GM18520 (cell line): ENCODE measurements around the gene ZNF556.

ENCODE experiments used
- ATAC-seq: cut with Tn5 transposase; IDR thresholded peaks from one replicate; pipeline ENCODE4 v1.9.1; 2021; ENCODE audit not compliant: unreplicated experiment

ZNF556 gene

DNA sequence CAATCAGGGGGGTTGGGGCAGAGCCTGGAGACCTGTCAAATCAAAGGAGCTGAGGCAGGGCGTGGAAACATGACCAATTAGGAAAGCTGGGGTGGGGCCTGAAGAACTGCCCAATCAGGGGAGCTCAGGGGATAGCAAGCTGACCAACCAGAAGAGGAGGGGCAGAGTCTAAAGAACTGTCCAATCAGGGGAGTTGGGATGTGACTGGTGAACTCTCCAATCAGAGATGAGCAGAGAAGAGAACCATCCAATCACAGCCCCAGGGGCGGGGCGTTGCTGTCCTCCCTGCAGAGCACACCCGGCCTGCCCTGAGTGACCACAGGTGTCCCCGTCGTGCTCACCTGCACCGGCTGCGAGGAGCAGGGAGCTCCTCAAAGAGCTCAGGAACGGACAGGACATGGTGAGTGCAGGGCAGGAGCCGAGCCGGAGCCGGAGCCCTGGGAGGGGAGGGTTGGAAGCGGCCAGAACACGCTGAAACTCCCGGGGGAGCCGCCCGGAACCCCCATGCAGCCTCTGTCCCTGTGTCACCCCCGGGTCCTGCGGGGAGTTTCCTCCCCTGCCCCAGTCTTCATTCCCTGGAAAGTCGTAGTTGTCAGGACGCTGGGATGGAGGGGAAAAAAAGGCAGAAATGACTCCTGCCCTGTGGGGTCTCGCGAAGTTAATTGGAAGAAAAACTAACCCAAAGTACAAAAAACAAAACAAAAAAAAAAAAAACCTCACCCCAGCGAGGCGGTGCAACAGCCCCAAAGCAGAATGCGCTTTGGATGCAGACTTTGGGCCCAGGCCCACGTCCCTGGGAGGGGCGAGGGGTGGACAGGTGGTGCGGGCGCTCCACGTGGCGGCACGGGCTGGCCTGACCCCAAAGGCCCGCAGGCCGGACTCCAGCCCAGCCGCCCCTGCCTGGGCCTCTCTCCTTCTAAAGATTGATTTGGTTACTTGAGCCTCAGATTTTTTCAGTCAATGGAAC, at the start of gene ZNF556:
Gene ZNF556 (plus strand): TSS at position 311 of the 967 bp plus-strand sequence. CDS start 87 bp downstream, at position 398.
- no peak for ATAC-seq

DNA sequence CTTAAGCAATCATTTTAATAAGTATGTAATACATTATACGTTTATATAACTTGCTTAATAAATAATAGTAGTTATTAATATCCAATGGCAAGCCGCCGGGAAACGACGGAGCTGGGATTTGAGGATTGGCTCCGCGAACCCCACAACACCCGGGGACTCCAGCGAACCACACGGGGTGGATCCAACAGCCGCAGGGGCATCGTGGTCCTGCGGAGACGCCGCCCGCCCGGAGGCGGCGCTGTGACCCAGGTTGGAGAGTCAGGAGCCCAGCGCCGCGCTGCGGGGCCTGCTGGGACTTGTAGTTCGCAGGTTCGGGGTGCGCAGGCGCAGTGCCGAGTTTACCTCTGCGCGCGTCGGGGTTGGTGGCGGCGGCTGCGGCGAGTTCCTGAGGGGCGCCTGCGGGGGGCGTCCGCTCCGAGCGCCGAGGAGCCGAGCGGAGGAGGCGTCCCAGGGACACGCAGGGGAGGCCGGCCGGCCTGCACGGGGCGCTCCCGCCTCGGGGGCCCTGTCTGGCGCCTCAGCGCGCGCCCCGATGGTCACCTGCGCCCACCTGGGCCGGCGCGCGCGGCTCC, 47.5 kb upstream of the ZNF556 start, which contains the start of gene ZNF554:
Gene ZNF554 (plus strand): TSS at position 329 of the 572 bp plus-strand sequence. CDS start 204 bp downstream, at position 533.
- peak; percentile 94 for ATAC-seq

DNA sequence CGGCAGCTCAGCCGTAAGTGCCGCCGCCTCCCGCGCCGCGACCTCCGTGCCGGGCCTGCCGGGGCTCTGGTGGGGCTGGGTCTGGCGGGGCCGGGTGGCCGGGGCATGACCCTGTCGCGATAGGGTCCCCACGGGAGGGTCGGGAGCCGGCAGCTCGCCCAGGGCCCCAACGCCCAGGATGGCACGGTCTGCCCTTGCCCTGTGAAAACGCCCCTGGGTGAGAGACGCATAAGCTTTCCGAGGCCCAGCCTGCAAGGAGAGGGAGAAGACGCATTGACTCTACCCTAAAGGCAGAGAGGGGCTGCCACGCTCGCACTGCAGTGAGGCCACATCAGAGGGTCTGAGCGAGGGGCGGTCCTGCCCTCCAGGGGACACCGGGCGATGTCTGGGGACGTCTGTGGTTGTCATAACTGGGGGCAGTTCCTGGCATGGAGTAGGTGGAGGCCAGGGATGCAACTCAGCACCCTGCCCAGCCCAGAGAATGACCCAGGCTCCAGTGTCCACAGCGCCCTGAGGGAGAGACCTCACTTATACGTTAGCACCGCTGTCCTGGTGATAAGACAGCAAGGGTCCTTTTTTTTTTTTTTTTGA, 46.9 kb upstream of the ZNF556 start:
- ATAC-seq: no peak

- ATAC-seq: no peak
Observed at GRCh38 chr19:2822846-2823245, 44.3 kb upstream of the ZNF556 start.

DNA sequence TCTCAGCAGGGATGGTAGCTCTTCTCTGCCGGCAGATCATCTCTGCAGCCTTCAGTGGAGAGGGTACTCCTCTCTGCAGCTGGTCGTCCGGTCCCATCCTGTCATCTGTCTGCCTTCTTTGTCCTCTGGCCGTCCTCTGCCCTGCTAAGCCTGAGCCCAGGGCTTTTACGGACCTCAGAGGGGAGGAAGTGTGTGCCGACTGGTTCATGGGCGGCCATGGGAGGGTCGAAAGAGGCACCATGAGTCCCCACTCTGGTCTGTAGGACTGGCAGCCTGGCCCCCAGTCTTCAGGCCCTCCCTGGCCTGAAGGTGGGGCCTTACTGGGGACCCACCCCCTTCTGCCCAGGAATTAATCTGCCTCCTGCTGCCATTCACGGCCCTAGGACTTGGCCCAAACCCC, 43.5 kb upstream of the ZNF556 start:
- no peak for ATAC-seq

DNA sequence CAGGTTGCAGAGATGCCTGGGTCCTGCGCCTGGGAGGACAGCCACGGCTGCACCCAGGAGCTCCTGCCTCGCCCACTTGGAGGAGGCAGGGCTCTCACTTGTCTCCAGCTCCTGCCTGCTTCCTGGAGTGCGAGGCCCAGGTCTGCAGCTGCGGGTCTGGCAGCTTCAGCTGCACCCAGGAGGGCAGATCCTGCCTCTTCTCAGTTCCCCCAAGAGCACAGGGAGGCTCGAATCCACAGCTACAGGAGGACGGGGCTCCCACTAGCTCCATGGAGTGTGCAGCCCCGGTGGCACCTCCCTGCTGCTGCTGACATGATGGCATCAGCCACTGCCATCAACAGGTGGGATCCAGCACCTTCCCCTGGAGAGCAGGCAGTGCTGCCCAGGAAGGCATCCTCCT, 43.0 kb upstream of the ZNF556 start:
- no peak for ATAC-seq

DNA sequence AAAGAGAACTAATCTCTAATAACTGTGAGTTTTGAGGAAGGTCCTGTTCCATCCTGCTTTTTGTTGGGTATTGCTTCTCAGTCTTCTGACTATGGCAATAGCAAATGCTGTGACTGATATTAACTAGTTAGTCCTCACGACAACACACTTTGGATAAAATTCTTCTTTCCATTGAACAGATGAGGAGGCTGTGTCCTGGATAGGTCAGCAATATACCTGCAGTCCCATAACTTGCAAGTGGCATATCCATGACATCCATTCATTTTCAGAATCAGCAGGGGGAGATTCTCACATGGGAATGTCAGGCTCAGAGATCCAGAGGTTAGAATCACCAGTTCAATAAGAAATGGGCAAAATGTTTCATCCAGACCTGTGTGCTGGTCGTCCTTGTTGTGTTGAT, 40.1 kb upstream of the ZNF556 start:
- no peak for ATAC-seq

- no peak for ATAC-seq
Observed at GRCh38 chr19:2827840-2828489, 39.2 kb upstream of the ZNF556 start.

DNA sequence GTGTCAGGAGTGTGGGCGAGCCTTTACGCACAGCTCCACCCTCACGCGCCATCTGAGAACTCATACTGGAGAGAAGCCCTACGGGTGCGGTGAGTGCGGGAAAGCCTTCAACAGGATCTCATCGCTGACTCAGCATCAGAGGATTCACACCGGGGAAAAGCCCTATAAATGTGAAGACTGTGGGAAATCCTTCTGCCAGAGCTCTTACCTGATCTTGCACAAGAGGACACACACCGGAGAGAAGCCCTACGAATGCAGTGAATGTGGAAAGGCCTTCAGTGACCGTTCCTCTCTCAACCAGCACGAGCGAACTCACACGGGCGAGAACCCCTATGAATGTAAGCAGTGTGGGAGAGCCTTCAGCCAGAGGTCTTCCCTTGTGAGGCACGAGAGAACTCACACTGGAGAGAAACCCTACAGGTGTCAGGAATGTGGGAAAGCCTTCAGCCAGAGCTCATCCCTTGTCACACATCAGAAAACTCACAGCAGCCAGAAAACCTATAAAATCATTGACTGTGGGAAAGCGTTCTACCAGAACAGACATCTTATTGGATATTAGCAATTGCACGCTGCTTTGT, 32.8 kb upstream of the ZNF556 start:
- ATAC-seq: no peak

GRCh38 chr19:2837430-2837829, 29.7 kb upstream of the ZNF556 start:
- no peak for ATAC-seq

- ATAC-seq: peak; percentile 92
Observed at GRCh38 chr19:2840794-2841791, 26.0 kb upstream of the ZNF556 start, which contains the start of gene ZNF555. Gene ZNF555 (plus strand): TSS chr19:2841475. CDS start chr19:2841573, 98 bp downstream.

DNA sequence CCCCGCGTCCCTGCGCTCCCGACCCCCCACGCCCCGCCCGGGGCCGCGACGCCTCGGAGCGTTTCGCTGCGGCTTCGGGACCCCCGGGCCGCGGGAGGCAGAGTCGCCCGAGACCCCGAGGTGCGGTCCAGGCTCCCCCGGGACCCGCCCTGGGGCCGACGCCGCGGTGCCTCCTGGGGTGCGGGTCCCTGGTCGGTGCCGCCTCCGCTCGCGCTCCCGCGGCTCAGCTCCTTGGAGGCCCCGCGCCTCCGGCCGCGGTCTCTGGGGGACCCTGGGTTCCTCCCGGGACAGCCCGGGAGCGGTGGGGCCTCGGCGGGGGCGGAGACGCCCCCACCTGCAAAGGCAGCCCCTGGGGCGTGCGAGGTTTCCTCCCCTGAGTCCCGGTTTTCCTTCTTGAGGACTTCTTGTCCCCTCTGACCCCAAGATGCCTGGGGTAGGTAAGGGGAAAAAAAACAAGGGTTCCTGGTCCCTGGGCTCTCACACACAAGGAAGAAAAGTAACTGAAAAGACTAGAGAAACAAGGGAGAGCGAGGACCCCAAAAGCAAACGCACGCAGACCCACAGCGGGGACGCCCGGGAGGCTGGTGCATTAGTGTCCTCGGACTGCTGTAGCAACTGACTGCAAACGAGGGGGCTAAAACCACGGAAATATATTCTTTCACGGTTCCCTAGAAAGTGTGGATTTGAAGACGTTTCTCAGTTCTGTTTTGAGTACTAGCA, 25.1 kb upstream of the ZNF556 start:
- ATAC-seq: no peak

DNA sequence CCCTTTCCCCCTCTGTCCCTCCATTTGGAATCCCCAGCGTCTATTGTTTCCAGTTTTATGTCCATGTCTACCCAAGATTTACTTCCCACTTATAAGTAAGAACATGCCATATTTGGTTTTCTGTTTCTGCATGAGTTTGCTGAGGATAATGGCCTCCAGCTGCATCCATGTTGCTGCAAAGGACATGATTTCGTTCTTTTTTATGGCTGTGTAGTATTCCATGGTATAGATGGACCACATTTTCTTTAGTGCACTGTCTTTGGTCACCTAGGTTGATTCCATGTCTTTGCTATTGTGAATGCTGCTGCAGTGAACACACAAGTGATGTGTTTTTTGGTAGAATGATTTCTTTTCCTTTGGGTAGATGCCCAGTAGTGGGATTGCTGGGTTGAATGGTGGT, 22.0 kb upstream of the ZNF556 start:
- no peak for ATAC-seq

- no peak for ATAC-seq
Observed at GRCh38 chr19:2846180-2846894, 20.8 kb upstream of the ZNF556 start.

- no peak for ATAC-seq
Observed at GRCh38 chr19:2847507-2847906, 19.6 kb upstream of the ZNF556 start.

- no peak for ATAC-seq
Observed at GRCh38 chr19:2848616-2849015, 18.5 kb upstream of the ZNF556 start.

DNA sequence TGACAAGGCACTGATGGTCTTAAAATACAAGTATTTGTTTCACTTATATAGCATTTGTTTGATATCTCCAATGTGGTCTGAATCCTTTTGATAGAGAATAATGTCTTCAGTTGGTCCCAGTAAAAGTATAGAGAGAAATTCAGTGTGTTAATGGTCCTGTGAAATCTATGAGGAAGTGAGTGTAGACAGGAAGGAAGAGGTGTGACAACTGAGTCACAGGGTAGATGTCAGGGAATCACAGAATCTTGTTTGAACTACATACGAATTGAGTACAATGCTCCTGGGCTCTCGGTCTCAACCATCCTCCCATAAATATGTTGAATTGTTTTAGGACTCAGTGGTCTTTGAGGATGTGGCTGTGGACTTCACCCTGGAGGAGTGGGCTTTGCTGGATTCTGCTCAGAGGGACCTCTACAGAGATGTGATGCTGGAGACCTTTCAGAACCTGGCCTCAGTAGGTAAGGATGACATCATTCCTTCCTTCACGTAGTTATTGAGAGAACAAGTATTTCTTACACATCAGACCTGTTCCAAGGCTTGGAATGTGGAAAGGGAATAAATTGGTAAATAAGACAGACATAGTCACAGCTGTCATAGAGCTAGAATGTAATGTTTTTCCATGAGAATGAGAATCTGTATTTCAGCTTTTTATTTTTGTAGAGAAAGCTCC, 16.7 kb upstream of the ZNF556 start:
- ATAC-seq: no peak

DNA sequence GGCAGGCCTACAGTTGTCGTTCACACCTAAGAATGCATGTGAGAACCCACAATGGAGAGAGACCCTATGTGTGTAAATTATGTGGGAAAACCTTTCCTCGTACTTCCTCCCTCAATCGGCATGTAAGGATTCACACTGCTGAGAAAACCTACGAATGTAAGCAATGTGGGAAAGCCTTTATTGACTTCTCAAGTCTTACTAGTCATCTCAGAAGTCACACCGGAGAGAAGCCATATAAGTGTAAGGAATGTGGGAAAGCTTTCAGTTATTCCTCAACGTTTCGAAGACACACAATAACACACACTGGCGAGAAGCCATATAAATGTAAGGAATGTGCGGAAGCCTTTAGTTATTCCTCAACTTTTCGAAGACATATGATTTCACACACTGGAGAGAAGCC, 14.5 kb upstream of the ZNF556 start:
- ATAC-seq: no peak
